Astrocyte (in vitro differentiated cells and primary cell): ENCODE data around the gene NTRK3. TPM values are rescaled to one million over a fixed set of nuclear protein-coding genes. Genes with fewer than 3 reads are reported as not detected.

Experiments used
- DNase-seq: peaks from one replicate; pipeline ENCODE4 v3.0.0-alpha.2; 2010; ENCODE audit warnings: low read depth
- FAIRE-seq: peaks from 2 replicates; lab custom pipeline; 2011; peaks lifted over from hg19 to GRCh38; lab: Jason Lieb, UNC
- H2AFZ ChIP-seq: 2 replicates; pipeline ENCODE4 v1.6.0; 2012; ENCODE audit warnings: low read depth, low read length, inconsistent platforms
- H3K27ac ChIP-seq: 2 replicates; pipeline ENCODE4 v1.5.1; 2011; ENCODE audit warnings: low read depth, low read length, inconsistent platforms
- H3K27me3 ChIP-seq: 2 replicates; pipeline ENCODE4 v1.6.0; 2011; ENCODE audit warnings: low read length, inconsistent platforms; ENCODE audit not compliant: insufficient read depth
- H3K36me3 ChIP-seq: 2 replicates; pipeline ENCODE4 v1.5.1; 2011; ENCODE audit warnings: low read length, inconsistent platforms; ENCODE audit not compliant: insufficient read depth
- H3K4me1 ChIP-seq: 2 replicates; pipeline ENCODE4 v1.5.1; 2011; ENCODE audit warnings: low read length, inconsistent platforms; ENCODE audit not compliant: insufficient read depth
- H3K4me2 ChIP-seq: 2 replicates; pipeline ENCODE4 v1.6.0; 2012; ENCODE audit warnings: low read length, inconsistent platforms
- H3K4me3 ChIP-seq: 2 replicates; pipeline ENCODE4 v1.5.1; 2011; ENCODE audit warnings: low read depth, mild to moderate bottlenecking, low read length, inconsistent platforms; ENCODE audit not compliant: insufficient read depth
- H3K79me2 ChIP-seq: 2 replicates; pipeline ENCODE4 v1.6.0; 2012; ENCODE audit warnings: mild to moderate bottlenecking, low read length, inconsistent platforms; ENCODE audit not compliant: insufficient read depth
- H3K9ac ChIP-seq: 2 replicates; pipeline ENCODE4 v1.6.0; 2012; ENCODE audit warnings: mild to moderate bottlenecking, low read length, inconsistent platforms
- H3K9me3 ChIP-seq: 2 replicates; pipeline ENCODE4 v1.5.1; 2012; ENCODE audit warnings: low read depth, mild to moderate bottlenecking, low read length, inconsistent platforms; ENCODE audit not compliant: insufficient read depth
- H4K20me1 ChIP-seq: 2 replicates; pipeline ENCODE4 v1.6.0; 2012; ENCODE audit warnings: low read length, inconsistent platforms; ENCODE audit not compliant: insufficient read depth
- H3K27ac Mint-ChIP-seq: one replicate; pipeline ENCODE4 v1.8.0; 2021; ENCODE audit warnings: mild to moderate bottlenecking, mixed read lengths; ENCODE audit not compliant: unreplicated experiment
- H3K27me3 Mint-ChIP-seq: one replicate; pipeline ENCODE4 v1.8.0; 2021; ENCODE audit warnings: low read depth, mixed read lengths; ENCODE audit not compliant: unreplicated experiment
- H3K36me3 Mint-ChIP-seq: one replicate; pipeline ENCODE4 v1.8.0; 2021; ENCODE audit warnings: low read depth, mixed read lengths; ENCODE audit not compliant: unreplicated experiment
- H3K4me1 Mint-ChIP-seq: one replicate; pipeline ENCODE4 v1.8.0; 2021; ENCODE audit warnings: low read depth, mixed read lengths; ENCODE audit not compliant: unreplicated experiment
- H3K4me3 Mint-ChIP-seq: one replicate; pipeline ENCODE4 v1.8.0; 2021; ENCODE audit warnings: mild to moderate bottlenecking, moderate library complexity, mixed read lengths; ENCODE audit not compliant: unreplicated experiment
- H3K9me3 Mint-ChIP-seq: one replicate; pipeline ENCODE4 v1.8.0; 2021; ENCODE audit warnings: mild to moderate bottlenecking, mixed read lengths; ENCODE audit not compliant: unreplicated experiment
- CTCF ChIP-seq: IDR thresholded peaks from 2 replicates; pipeline ENCODE4 v1.5.1; 2011; ENCODE audit warnings: low read depth, mild to moderate bottlenecking, inconsistent platforms, low read length, moderate library complexity; ENCODE audit not compliant: insufficient read depth
- EZH2 ChIP-seq: IDR thresholded peaks from 2 replicates; pipeline ENCODE4 v1.6.1; 2012; ENCODE audit warnings: mild to moderate bottlenecking, low read length, inconsistent platforms; ENCODE audit not compliant: insufficient read depth
- total RNA-seq: library from RNA; stranded (reverse); gene quantifications from 2 replicates; pipeline ENCODE4 v1.2.1, GENCODE V29; 2021

NTRK3 gene
- total RNA-seq, 1 donor from 2014 or later = 12.9 TPM

GRCh38 chr15:88080616-88081015, 175.9 kb downstream of the NTRK3 start:
- Mint-ChIP-seq H3K9me3 (peaks cover 2% of the 10 kb centered on the region), H3K4me1 (peaks cover 12% of the 10 kb centered on the region), H3K4me3 (no peak overlapping the region), H3K27me3 (peaks cover 6% of the 10 kb centered on the region), H3K27ac (no peak overlapping the region), H3K36me3 (peaks cover 2% of the 10 kb centered on the region)
- TF ChIP-seq CTCF = no peak
- TF ChIP-seq EZH2 = no peak
- FAIRE-seq = no peak
- H3K4me2 ChIP-seq = no peak overlapping the region
- no peak overlapping the region for H3K27ac ChIP-seq
- no peaks in the 10 kb centered on the region for H3K9me3 ChIP-seq
- H3K4me1 ChIP-seq = no peaks in the 10 kb centered on the region
- H3K79me2 ChIP-seq = no peaks in the 10 kb centered on the region
- no peak overlapping the region for H2AFZ ChIP-seq
- H3K27me3 ChIP-seq = no peaks in the 10 kb centered on the region
- no peak overlapping the region for H3K9ac ChIP-seq
- H4K20me1 ChIP-seq = no peaks in the 10 kb centered on the region
- no peaks in the 10 kb centered on the region for H3K36me3 ChIP-seq
- no peak overlapping the region for H3K4me3 ChIP-seq
- no peak for DNase-seq

GRCh38 chr15:88077296-88078020, 179.1 kb downstream of the NTRK3 start:
- H3K9me3 Mint-ChIP-seq = peaks cover 2% of the 10 kb centered on the region
- peak; percentile 60 for DNase-seq
- no peak overlapping the region for H3K4me2 ChIP-seq
- no peak overlapping the region for H3K27ac ChIP-seq
- H3K27ac Mint-ChIP-seq = peak overlapping the region; percentile 21
- no peaks in the 10 kb centered on the region for H4K20me1 ChIP-seq
- no peak overlapping the region for H3K4me3 Mint-ChIP-seq
- H2AFZ ChIP-seq = no peak overlapping the region
- TF ChIP-seq EZH2 (no peak), CTCF (no peak)
- no peak for FAIRE-seq
- H3K4me3 ChIP-seq = no peak overlapping the region
- H3K79me2 ChIP-seq = no peaks in the 10 kb centered on the region
- H3K9me3 ChIP-seq = no peaks in the 10 kb centered on the region
- H3K9ac ChIP-seq = no peak overlapping the region
- H3K36me3 Mint-ChIP-seq = peaks cover 2% of the 10 kb centered on the region
- peaks cover 12% of the 10 kb centered on the region for H3K4me1 Mint-ChIP-seq
- peaks cover 2% of the 10 kb centered on the region for H3K27me3 Mint-ChIP-seq
- H3K27me3 ChIP-seq = no peaks in the 10 kb centered on the region
- H3K4me1 ChIP-seq = no peaks in the 10 kb centered on the region
- H3K36me3 ChIP-seq = no peaks in the 10 kb centered on the region

GRCh38 chr15:88076328-88076727, 180.2 kb downstream of the NTRK3 start:
- no peaks in the 10 kb centered on the region for H3K36me3 ChIP-seq
- H3K9me3 Mint-ChIP-seq = peaks cover 2% of the 10 kb centered on the region
- no peak overlapping the region for H3K4me2 ChIP-seq
- DNase-seq = no peak
- H3K9me3 ChIP-seq = no peaks in the 10 kb centered on the region
- no peaks in the 10 kb centered on the region for H3K4me1 ChIP-seq
- no peak for TF ChIP-seq CTCF
- no peak for TF ChIP-seq EZH2
- no peak for FAIRE-seq
- no peak overlapping the region for H3K27ac ChIP-seq
- no peak overlapping the region for H3K9ac ChIP-seq
- no peaks in the 10 kb centered on the region for H3K79me2 ChIP-seq
- no peak overlapping the region for H3K4me3 ChIP-seq
- peaks cover 12% of the 10 kb centered on the region for H3K4me1 Mint-ChIP-seq
- peaks cover 2% of the 10 kb centered on the region for H3K36me3 Mint-ChIP-seq
- peaks cover 5% of the 10 kb centered on the region for H3K27me3 Mint-ChIP-seq
- no peak overlapping the region for H2AFZ ChIP-seq
- no peaks in the 10 kb centered on the region for H3K27me3 ChIP-seq
- H4K20me1 ChIP-seq = no peaks in the 10 kb centered on the region
- no peak overlapping the region for H3K27ac Mint-ChIP-seq
- H3K4me3 Mint-ChIP-seq = no peak overlapping the region
